NB4 (cell line): ENCODE data around the gene MCAM.

Experiments
- POLR2A ChIP-seq: IDR thresholded peaks from 2 replicates; pipeline ENCODE4 v1.6.1; 2011; ENCODE audit warnings: mild to moderate bottlenecking; ENCODE audit not compliant: insufficient read length; ENCODE audit errors: extremely low read depth
- TF ChIP-seq, protein P1 (sequence below): IDR thresholded peaks from one replicate; pipeline ENCODE4 v1.5.1; 2012; ENCODE audit warnings: low read depth, low read length

DNA sequence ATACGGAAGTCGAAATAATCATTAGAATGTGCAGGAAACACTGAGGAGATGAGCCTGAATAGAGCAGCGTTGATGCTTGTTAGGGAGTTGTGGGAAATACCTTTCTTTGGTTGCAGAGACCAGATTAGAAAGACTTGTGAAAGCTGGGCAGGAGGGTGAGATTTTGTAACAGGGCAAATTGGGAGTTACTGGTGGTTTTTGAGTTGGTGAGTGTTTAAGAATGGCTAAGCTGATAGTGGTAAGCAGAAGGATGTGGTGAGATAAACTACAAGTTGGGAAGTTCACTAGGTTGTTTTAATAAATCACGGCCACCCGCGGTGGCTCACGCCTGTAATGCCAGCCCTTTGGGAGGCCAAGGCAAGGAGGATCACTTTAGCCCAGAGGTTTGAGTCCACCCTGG lies 34.4 kb downstream of the MCAM start:
- TF ChIP-seq POLR2A: no peak
- TF ChIP-seq, protein P1, sequence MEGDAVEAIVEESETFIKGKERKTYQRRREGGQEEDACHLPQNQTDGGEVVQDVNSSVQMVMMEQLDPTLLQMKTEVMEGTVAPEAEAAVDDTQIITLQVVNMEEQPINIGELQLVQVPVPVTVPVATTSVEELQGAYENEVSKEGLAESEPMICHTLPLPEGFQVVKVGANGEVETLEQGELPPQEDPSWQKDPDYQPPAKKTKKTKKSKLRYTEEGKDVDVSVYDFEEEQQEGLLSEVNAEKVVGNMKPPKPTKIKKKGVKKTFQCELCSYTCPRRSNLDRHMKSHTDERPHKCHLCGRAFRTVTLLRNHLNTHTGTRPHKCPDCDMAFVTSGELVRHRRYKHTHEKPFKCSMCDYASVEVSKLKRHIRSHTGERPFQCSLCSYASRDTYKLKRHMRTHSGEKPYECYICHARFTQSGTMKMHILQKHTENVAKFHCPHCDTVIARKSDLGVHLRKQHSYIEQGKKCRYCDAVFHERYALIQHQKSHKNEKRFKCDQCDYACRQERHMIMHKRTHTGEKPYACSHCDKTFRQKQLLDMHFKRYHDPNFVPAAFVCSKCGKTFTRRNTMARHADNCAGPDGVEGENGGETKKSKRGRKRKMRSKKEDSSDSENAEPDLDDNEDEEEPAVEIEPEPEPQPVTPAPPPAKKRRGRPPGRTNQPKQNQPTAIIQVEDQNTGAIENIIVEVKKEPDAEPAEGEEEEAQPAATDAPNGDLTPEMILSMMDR: no peak
